Smooth muscle cell of the brain vasculature (primary cell): Measurements from ENCODE around the gene MTHFD1L.
A peak's percentile ranks its signal among the peaks of the same experiment; 100 is the strongest.

Source experiments
- DNase-seq: peaks from one replicate; pipeline ENCODE4 v3.0.0-alpha.2; 2012; ENCODE audit warnings: low read depth, low spot score

MTHFD1L gene

GRCh38 chr6:151015101-151015700 is 149.7 kb downstream of the MTHFD1L start:
- no peak for DNase-seq

GRCh38 chr6:151016107-151016506 is 150.6 kb downstream of the MTHFD1L start:
- no peak for DNase-seq

GRCh38 chr6:151018046-151018445 is 152.5 kb downstream of the MTHFD1L start:
- DNase-seq = no peak

- no peak for DNase-seq
These were observed 153.6 kb downstream of the MTHFD1L start for GRCh38 chr6:151018911-151019782.

GRCh38 chr6:151021896-151022295 is 156.4 kb downstream of the MTHFD1L start:
- DNase-seq = peak; percentile 73

GRCh38 chr6:151022492-151022891 is 157.0 kb downstream of the MTHFD1L start:
- DNase-seq = no peak

GRCh38 chr6:151023342-151023741 is 157.8 kb downstream of the MTHFD1L start:
- DNase-seq = no peak

- no peak for DNase-seq
These were observed 159.1 kb downstream of the MTHFD1L start for GRCh38 chr6:151024597-151024996.

- no peak for DNase-seq
These were observed 159.6 kb downstream of the MTHFD1L start for GRCh38 chr6:151025076-151025475.

GRCh38 chr6:151026041-151026663 is 160.7 kb downstream of the MTHFD1L start:
- no peak for DNase-seq

GRCh38 chr6:151027295-151027747 is 161.8 kb downstream of the MTHFD1L start:
- DNase-seq = no peak

GRCh38 chr6:151027936-151028838 is 162.7 kb downstream of the MTHFD1L start:
- DNase-seq = no peak

GRCh38 chr6:151029970-151030369 is 164.5 kb downstream of the MTHFD1L start:
- DNase-seq = no peak

GRCh38 chr6:151032034-151032433 is 166.5 kb downstream of the MTHFD1L start:
- DNase-seq = no peak

- DNase-seq = no peak
These were observed 169.6 kb downstream of the MTHFD1L start for GRCh38 chr6:151034825-151035781.

GRCh38 chr6:151036211-151036721 is 170.8 kb downstream of the MTHFD1L start:
- peak; percentile 70 for DNase-seq

- no peak for DNase-seq
These were observed 171.6 kb downstream of the MTHFD1L start for GRCh38 chr6:151036869-151037680.

GRCh38 chr6:151038616-151039015 is 173.1 kb downstream of the MTHFD1L start:
- DNase-seq = no peak

GRCh38 chr6:151040888-151041521 is 175.5 kb downstream of the MTHFD1L start:
- peak; percentile 83 for DNase-seq
